ENCODE results near the gene PARVB.

DNA sequence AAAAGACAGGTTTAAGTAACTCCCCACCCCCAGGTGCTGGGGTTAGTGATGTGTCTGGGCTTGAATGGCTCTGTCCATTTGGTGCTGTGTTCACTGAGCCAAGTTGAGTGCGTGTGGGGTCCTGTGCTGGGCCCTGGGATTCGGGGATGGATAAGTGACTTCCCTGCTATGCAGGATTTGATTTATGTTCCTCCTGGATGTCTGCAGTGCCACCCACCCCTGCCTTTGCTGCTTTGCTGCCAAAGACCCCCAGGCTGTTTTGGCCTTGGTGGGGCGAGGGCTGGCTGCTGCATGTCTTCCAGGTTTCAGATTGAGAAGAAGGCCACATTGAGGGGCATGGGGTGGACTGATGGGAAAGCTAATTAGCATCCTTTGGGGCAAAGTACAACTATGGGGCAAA, 78.8 kb downstream of the PARVB start:
- no peak for TF ChIP-seq EZH2 (IDR thresholded peaks at IDR 0.05; ENCODE audit: low read length, missing control alignments)
- TF ChIP-seq, protein P1, sequence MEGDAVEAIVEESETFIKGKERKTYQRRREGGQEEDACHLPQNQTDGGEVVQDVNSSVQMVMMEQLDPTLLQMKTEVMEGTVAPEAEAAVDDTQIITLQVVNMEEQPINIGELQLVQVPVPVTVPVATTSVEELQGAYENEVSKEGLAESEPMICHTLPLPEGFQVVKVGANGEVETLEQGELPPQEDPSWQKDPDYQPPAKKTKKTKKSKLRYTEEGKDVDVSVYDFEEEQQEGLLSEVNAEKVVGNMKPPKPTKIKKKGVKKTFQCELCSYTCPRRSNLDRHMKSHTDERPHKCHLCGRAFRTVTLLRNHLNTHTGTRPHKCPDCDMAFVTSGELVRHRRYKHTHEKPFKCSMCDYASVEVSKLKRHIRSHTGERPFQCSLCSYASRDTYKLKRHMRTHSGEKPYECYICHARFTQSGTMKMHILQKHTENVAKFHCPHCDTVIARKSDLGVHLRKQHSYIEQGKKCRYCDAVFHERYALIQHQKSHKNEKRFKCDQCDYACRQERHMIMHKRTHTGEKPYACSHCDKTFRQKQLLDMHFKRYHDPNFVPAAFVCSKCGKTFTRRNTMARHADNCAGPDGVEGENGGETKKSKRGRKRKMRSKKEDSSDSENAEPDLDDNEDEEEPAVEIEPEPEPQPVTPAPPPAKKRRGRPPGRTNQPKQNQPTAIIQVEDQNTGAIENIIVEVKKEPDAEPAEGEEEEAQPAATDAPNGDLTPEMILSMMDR (conservative IDR thresholded peaks at IDR 0.05 in 1 of 2, IDR thresholded peaks at IDR 0.05 in 1 of 2; ENCODE audit: low read depth in 1 of 2, low read length in 2 of 2), result no peak
